Naive thymus-derived CD8-positive, alpha-beta T cell (primary cell): ENCODE results near the gene MIPOL1. TPM values are rescaled to one million over a fixed set of nuclear protein-coding genes. Genes with fewer than 3 reads are reported as not detected.

Source experiments
- ATAC-seq, 2 donors: fragments of 150-1000 bp; cut with Tn5 transposase in 1 of 2; sonication (Bioruptor Pico), chemical (Tn5 transposase) in 1 of 2; 1 replicate in 1 of 2; 2 replicates in 1 of 2; pipeline ENCODE4 v1.10.0; 2021; ENCODE audit warnings: mild to moderate bottlenecking in 2 of 2, moderate library complexity in 2 of 2
- POLR2A ChIA-PET: fragments of 350-600 bp; sonication (Branson Sonifier 250); formaldehyde crosslinking; loops from one replicate; lab custom pipeline; 2021; ENCODE audit warnings: antibody characterized with exemption; lab: Charles Lee
- DNase-seq, 10 donors: peaks; one replicate each; pipeline versions ENCODE4 v3.0.0 to v3.0.0-alpha.2; 2020 to 2022
- H3K27ac Mint-ChIP-seq, 10 donors: one replicate each; pipeline ENCODE4 v1.8.0; 2020 to 2022; ENCODE audit warnings: mild to moderate bottlenecking in 10 of 10, mixed read lengths in 10 of 10, moderate library complexity in 4 of 10, inconsistent platforms in 1 of 10
- H3K27me3 Mint-ChIP-seq, 5 donors: one replicate each; pipeline ENCODE4 v1.8.0; 2021 to 2022; ENCODE audit warnings: mixed read lengths in 5 of 5
- H3K36me3 Mint-ChIP-seq, 3 donors: one replicate each; pipeline ENCODE4 v1.8.0; 2020 to 2022; ENCODE audit warnings: mixed read lengths in 3 of 3, mild to moderate bottlenecking in 2 of 3, inconsistent platforms in 1 of 3
- H3K4me1 Mint-ChIP-seq, 4 donors: one replicate each; pipeline ENCODE4 v1.8.0; 2021 to 2022; ENCODE audit warnings: mixed read lengths in 4 of 4
- H3K4me3 Mint-ChIP-seq, 10 donors: one replicate each; pipeline ENCODE4 v1.8.0; 2020 to 2022; ENCODE audit warnings: mild to moderate bottlenecking in 10 of 10, mixed read lengths in 10 of 10, moderate library complexity in 6 of 10, inconsistent platforms in 1 of 10
- H3K9me3 Mint-ChIP-seq, 9 donors: one replicate each; pipeline ENCODE4 v1.8.0; 2020 to 2022; ENCODE audit warnings: mixed read lengths in 9 of 9, mild to moderate bottlenecking in 3 of 9, inconsistent platforms in 1 of 9, moderate library complexity in 1 of 9
- polyA plus RNA-seq, 3 donors: library from polyadenylated mRNA; unstranded; fragments of 300-500 nt; fragmentation: Illumina TruSeq; gene quantifications; one replicate each; pipeline ENCODE4 v1.2.3, GENCODE V29; 2021
- total RNA-seq, 8 experiments: library from RNA in 2 of 8; stranded (reverse) in 2 of 8; gene quantifications; one replicate each; pipeline ENCODE4 v1.2.3 and lab custom pipeline; 2021 to 2026

The MIPOL1 gene
- total and polyA plus RNA-seq, 5 experiments from 2014 or later: not detected

GRCh38 chr14:37599507-37600368 lies 402.0 kb downstream of the MIPOL1 start:
- H3K27ac Mint-ChIP-seq: no peak overlapping the region
- POLR2A ChIA-PET: no interaction called here
- H3K4me1 Mint-ChIP-seq: peaks cover 9 to 33% (median 29%) of the 10 kb centered on the region in 4 donors
- H3K9me3 Mint-ChIP-seq: peaks cover 0 to 39% (median 7%) of the 10 kb centered on the region in 9 donors
- no peak for DNase-seq
- peaks cover 44 to 84% (median 61%) of the 10 kb centered on the region in 5 donors for H3K27me3 Mint-ChIP-seq
- peaks cover 6 to 12% (median 11%) of the 10 kb centered on the region in 3 donors for H3K36me3 Mint-ChIP-seq
- H3K4me3 Mint-ChIP-seq: peak overlapping the region in 7 of 10 donors; percentile 29 to 73 (median 63)
- no peak for ATAC-seq

DNA sequence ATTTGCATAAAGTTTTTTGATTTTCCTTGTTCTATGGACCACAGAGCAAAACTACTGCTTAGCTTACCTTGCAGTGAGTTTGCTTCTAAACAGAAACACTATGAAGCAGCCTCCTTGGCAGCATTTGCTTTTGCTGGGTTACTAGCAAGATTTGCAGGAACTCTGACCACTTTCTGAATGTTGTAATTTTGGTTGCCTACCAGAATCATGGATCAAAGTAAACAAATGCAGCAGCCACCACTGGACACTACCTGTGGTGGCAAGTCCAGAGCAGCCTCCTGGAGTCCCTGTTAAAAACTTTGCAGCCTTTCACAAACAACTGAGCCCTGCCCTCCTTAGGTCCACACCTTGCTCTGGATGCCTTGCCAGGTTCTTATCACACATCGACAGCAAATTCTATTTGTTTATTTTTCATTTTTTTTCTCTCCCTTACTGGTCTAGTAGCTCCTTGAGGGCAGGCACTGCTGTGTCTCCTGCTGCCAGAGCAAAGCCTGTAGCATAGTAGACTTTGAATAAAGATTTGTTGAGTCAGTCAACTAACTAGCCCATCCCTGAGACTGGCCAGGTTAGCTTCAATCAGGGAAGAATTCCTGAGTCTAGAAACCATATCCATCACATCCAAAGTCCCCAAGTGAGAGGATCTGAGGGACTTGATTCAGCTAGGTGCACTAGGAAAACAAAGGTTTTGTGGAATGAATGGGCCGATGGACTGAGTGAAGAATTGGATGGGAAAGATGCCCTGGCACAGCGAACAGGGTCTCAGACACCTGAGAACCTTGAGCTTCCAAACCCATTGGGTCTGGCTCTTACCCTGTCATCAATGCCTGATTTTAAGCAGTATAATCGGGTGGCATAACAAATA lies 403.4 kb downstream of the MIPOL1 start:
- Mint-ChIP-seq H3K9me3 (peaks cover 0 to 39% (median 7%) of the 10 kb centered on the region in 9 donors), H3K27ac (no peak overlapping the region), H3K36me3 (peaks cover 6 to 11% (median 9%) of the 10 kb centered on the region in 3 donors), H3K27me3 (peaks cover 39 to 90% (median 65%) of the 10 kb centered on the region in 5 donors), H3K4me3 (peak overlapping the region in 5 of 10 donors; percentile 1 to 81 (median 48)), H3K4me1 (peaks cover 7 to 25% (median 23%) of the 10 kb centered on the region in 4 donors)
- DNase-seq (no peak), ATAC-seq (no peak)
- POLR2A ChIA-PET: no interaction called here

- Mint-ChIP-seq H3K36me3 (peaks cover 6 to 16% (median 6%) of the 10 kb centered on the region in 3 donors), H3K27me3 (peaks cover 38 to 90% (median 64%) of the 10 kb centered on the region in 5 donors), H3K4me3 (no peak overlapping the region), H3K9me3 (peaks cover 0 to 36% (median 11%) of the 10 kb centered on the region in 9 donors), H3K27ac (no peak overlapping the region), H3K4me1 (peaks cover 4 to 22% (median 17%) of the 10 kb centered on the region in 4 donors)
- no peak for DNase-seq
- POLR2A ChIA-PET: no interaction called here
- ATAC-seq: no peak
These were observed 404.1 kb downstream of the MIPOL1 start for GRCh38 chr14:37601865-37602264.

Other genes starting within 250 kb of the MIPOL1 start
- gene SLC25A21, start 25.3 kb upstream of the MIPOL1 start, total RNA-seq: not detected
- not detected for gene SLC25A21, start 25.3 kb upstream of the MIPOL1 start, polyA plus RNA-seq